Measurements from ENCODE around the gene CCDC39. TPM values are rescaled to one million over a fixed set of nuclear protein-coding genes. Genes with fewer than 3 reads are reported as not detected.

CCDC39 gene
- total RNA-seq, 1 donor from 2014 or later = not detected

DNA sequence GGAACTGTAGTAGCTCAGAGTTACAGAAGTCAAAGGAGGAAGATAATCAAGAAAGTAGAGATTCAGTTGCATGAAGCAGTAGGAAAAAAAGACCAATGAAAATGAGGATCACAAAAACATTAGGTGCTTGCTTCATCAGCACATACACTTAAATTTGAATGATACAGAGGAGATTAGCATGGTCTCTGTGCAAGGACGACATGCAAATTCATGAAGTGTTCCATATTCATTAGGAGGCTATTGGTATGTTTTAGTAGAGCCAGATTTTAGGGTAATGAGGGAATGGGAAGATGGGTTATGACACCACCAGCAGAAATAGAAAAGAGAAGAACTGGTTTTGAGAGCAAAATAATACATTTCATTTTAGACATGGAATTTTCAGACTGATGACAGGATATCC, 98.4 kb downstream of the CCDC39 start:
- Mint-ChIP-seq H3K9me3 (no peaks in the 10 kb centered on the region), H3K36me3 (ENCODE audit: low read depth) (no peaks in the 10 kb centered on the region), H3K4me3 (no peak overlapping the region), H3K4me1 (no peaks in the 10 kb centered on the region), H3K27ac (no peak overlapping the region), H3K27me3 (peaks cover 26% of the 10 kb centered on the region)
- CTCF ChIA-PET = no interaction called here
- TF ChIP-seq, protein P1, sequence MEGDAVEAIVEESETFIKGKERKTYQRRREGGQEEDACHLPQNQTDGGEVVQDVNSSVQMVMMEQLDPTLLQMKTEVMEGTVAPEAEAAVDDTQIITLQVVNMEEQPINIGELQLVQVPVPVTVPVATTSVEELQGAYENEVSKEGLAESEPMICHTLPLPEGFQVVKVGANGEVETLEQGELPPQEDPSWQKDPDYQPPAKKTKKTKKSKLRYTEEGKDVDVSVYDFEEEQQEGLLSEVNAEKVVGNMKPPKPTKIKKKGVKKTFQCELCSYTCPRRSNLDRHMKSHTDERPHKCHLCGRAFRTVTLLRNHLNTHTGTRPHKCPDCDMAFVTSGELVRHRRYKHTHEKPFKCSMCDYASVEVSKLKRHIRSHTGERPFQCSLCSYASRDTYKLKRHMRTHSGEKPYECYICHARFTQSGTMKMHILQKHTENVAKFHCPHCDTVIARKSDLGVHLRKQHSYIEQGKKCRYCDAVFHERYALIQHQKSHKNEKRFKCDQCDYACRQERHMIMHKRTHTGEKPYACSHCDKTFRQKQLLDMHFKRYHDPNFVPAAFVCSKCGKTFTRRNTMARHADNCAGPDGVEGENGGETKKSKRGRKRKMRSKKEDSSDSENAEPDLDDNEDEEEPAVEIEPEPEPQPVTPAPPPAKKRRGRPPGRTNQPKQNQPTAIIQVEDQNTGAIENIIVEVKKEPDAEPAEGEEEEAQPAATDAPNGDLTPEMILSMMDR (IDR thresholded peaks at IDR 0.05) = no peak
- ATAC-seq (ENCODE audit: low read depth) = no peak
- POLR2A ChIA-PET = no interaction called here
- intact Hi-C loops (cut with micrococcal nuclease) = no loop called here
- no peak for DNase-seq

DNA sequence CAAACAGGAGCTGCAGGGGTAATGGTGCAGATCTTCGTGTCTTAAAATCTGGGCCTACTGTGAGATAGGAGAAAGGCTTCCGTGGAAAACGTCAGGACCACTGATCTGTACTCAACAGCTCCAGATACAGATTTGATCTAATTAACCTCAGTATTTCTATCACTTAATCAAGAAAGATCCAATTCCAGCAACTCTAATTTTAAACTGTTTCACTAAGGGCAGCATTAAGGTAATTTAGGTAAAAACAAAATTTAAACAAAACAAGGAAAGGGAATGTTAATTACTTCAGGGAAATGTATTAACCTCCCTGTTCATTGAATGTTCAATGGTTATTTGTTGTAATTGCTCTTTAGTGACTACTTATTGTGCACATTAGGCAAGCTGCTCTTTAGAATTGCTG, 103.7 kb downstream of the CCDC39 start:
- DNase-seq (no peak), ATAC-seq (ENCODE audit: low read depth) (no peak)
- no peak overlapping the region for H3K27ac Mint-ChIP-seq
- no peaks in the 10 kb centered on the region for H3K4me1 Mint-ChIP-seq
- POLR2A ChIA-PET = no interaction called here
- intact Hi-C loops (cut with micrococcal nuclease) = no loop called here
- H3K27me3 Mint-ChIP-seq = peaks cover 9% of the 10 kb centered on the region
- no peaks in the 10 kb centered on the region for H3K9me3 Mint-ChIP-seq
- no peak overlapping the region for H3K4me3 Mint-ChIP-seq
- TF ChIP-seq, protein P1 (IDR thresholded peaks at IDR 0.05) = no peak
- CTCF ChIA-PET = no interaction called here
- H3K36me3 Mint-ChIP-seq (ENCODE audit: low read depth) = no peaks in the 10 kb centered on the region

DNA sequence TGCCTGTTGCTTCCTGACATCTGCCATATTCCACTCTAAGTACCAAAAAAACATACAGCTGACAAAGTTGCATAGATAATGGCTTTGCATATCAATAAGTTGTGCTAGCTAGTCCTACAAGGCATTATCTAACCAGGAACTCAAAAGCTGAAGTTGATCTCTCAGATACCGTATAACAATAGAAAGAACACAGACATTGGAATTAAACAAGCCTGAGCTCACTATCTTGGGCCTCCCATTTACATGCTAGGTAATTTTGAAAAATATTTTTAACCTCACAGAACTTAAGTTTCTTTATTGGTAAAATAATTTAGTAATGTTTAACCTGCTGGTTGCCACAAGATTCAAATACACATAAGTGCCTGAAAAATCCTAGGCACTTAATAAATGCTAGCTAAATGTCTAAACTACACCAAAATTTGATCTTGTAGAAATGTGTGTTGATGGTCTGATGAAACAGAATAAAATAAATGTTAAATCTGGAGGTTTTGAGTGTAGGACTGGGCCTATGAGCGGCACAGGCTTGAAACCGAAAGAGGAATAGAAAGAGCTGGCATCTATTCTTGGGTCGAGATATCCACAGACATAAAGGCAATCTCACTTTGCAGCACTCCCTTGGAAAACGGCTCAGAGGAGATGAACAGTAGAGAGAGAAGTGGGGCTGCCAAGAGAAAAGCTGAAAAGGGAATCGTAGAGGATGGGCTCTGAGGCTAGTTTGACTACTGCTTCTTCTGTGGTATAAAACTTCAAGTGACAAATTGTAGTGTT, 107.3 kb downstream of the CCDC39 start:
- intact Hi-C loops (cut with micrococcal nuclease) = no loop called here
- ChIA-PET CTCF (no interaction called here), POLR2A (no interaction called here)
- TF ChIP-seq, protein P1 (IDR thresholded peaks at IDR 0.05) = no peak
- H3K4me3 Mint-ChIP-seq = no peak overlapping the region
- H3K4me1 Mint-ChIP-seq = no peaks in the 10 kb centered on the region
- ATAC-seq (ENCODE audit: low read depth) = no peak
- H3K36me3 Mint-ChIP-seq (ENCODE audit: low read depth) = no peaks in the 10 kb centered on the region
- no peak overlapping the region for H3K27ac Mint-ChIP-seq
- H3K27me3 Mint-ChIP-seq = peaks cover 3% of the 10 kb centered on the region
- DNase-seq = no peak
- no peaks in the 10 kb centered on the region for H3K9me3 Mint-ChIP-seq

DNA sequence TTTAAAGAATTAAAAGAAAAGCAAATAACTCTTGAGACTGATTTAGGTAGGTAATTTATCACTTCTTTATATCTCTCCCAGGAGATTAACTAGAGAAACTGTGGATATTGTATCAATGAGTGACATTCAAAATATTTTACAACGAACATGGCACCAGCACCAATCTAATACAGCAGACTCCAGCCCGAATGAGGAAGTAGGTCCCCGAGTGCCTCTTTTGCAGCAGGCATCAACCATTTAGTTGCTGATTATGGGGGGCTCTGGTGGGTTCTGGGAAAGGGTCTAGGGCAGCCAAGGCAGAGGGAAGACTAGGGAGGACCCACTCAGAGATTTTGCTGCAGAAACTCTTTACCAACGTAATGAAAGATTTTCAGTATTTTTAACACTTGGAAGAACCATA, 109.1 kb downstream of the CCDC39 start:
- DNase-seq (no peak), ATAC-seq (ENCODE audit: low read depth) (no peak)
- no peak overlapping the region for H3K27ac Mint-ChIP-seq
- TF ChIP-seq, protein P1 (IDR thresholded peaks at IDR 0.05) = no peak
- H3K36me3 Mint-ChIP-seq (ENCODE audit: low read depth) = no peaks in the 10 kb centered on the region
- H3K27me3 Mint-ChIP-seq = no peaks in the 10 kb centered on the region
- H3K9me3 Mint-ChIP-seq = no peaks in the 10 kb centered on the region
- intact Hi-C loops (cut with micrococcal nuclease) = no loop called here
- POLR2A ChIA-PET = no interaction called here
- no peak overlapping the region for H3K4me3 Mint-ChIP-seq
- CTCF ChIA-PET = no interaction called here
- no peaks in the 10 kb centered on the region for H3K4me1 Mint-ChIP-seq

DNA sequence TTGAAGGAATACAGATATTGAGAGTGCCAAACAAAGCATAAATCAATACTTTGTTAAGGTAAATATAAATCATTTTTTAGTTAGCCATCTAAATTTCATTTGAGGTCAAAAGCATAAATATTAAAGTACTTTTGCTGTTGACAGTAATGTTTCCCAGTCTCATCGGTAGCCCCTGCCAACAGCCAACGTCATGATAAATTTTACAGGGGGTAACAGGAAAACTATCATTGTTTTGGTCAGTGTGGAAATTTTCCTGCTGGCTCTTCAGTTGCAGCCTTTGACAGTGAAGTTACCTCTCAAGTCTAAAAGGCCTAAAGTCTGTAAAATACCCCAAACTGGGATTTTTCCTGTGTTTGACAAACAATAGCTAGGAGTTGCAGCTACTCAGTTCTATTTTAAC, 114.6 kb downstream of the CCDC39 start:
- TF ChIP-seq, protein P1 (IDR thresholded peaks at IDR 0.05) = no peak
- Mint-ChIP-seq H3K36me3 (ENCODE audit: low read depth) (no peaks in the 10 kb centered on the region), H3K27me3 (peaks cover 5% of the 10 kb centered on the region), H3K4me1 (no peaks in the 10 kb centered on the region), H3K4me3 (no peak overlapping the region), H3K27ac (no peak overlapping the region), H3K9me3 (peaks cover 4% of the 10 kb centered on the region)
- CTCF ChIA-PET = no interaction called here
- no peak for DNase-seq
- POLR2A ChIA-PET = no interaction called here
- intact Hi-C loops (cut with micrococcal nuclease) = no loop called here
- ATAC-seq (ENCODE audit: low read depth) = no peak

Other genes with a start within 250 kb of the CCDC39 start
- 81.5 and 82.2 TPM in 2 replicates for gene TTC14, start 77.3 kb downstream of the CCDC39 start, total RNA-seq
- 130 TPM in 2 replicates for gene FXR1, start 233.2 kb upstream of the CCDC39 start, total RNA-seq

Data from activated B cell treated with CpG ODN at 0.5 μM for 24 hours (primary cell).